ENCODE measurements around the gene FCN1.

FCN1 gene

GRCh38 chr9:134891053-134891452 lies 26.7 kb downstream of the FCN1 start:
- no peak for DNase-seq (ENCODE audit: low read depth)

DNA sequence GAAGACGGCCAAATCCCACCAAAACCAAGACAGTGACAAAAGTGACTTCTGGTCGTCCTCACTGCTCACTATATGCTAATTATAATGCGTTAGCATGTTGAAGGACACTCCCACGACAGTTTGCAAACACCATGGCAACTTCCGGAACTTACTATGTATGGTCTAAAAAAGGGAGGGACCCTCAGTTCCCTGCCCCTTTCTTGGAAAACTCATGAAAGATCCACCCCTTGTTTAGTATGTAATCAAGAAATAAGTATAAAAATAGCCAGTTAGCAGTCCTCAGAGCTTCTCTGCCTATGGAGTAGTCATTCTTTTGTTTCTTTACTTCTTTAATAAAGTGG lies 27.6 kb downstream of the FCN1 start:
- DNase-seq (ENCODE audit: low read depth), result no peak

DNA sequence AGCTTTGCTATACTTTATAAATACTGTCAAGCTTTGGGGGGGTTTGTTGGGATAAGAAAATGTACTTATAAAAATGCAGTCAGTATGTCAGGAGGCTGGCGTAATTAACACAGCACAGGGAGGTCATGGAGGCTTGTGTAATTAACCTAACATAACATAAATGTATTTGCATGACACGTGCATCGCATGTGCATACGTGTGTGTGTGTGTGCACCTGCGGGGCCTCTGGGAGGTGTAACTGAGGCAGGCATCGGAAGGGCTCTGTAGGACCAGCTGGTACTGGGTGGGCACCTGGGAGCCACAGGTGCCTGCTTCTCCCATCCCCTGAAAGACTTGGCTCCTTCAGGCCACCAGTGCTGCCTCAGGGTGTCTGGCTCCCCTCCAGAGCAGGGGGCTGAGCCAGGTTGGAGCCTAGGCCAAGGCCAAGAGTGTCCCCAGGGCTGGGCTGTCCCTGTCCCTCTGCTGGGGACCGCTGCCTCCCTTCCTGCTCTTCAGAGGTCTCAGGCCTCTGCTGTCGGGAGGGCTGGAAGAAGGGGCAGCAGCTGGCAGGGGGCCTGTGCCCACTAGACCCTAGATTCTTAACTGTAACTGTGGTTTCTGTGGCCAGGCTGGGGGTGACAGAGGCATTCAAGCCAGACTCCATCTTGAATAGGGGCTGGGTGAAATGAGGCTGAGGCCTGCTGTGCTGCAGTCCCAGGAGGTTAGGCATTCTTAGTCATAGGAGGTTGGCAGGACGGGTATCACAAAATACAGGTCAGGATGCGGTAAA lies 28.1 kb downstream of the FCN1 start:
- DNase-seq (ENCODE audit: low read depth), result no peak

DNA sequence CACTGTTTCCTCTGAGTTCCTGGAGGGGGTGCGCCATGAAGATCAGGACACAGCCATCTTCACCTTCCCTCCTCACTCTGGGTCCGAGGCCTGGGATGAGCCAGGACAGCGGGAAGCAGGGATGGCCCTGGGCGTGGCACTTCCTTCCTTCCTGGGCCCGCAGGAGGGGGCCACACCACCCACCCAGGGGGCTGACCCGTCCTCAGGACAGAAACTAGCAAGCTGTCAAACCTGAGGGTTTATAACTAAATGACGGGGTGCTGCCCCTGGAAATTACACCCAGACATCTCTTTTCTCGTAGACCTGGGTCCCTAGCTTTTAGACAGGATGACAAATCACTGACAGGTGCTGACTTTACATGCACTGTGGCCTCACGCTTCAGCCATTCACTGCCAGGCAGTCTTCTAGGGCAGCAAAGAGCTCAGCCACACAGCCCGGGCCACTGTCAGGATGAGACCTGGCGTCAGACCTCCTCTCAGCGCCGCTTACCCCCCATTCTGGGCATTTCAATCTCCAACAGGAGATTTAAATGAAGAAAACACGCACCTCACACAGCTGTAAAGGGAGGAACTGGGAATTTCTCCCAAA lies 29.0 kb downstream of the FCN1 start:
- no peak for DNase-seq (ENCODE audit: low read depth)

- no peak for DNase-seq (ENCODE audit: low read depth)
Observed at GRCh38 chr9:134887686-134888602, 29.8 kb downstream of the FCN1 start.

GRCh38 chr9:134887219-134887618 lies 30.5 kb downstream of the FCN1 start:
- no peak for DNase-seq (ENCODE audit: low read depth)

GRCh38 chr9:134886413-134886913 lies 31.2 kb downstream of the FCN1 start:
- DNase-seq (ENCODE audit: low read depth), result no peak

DNA sequence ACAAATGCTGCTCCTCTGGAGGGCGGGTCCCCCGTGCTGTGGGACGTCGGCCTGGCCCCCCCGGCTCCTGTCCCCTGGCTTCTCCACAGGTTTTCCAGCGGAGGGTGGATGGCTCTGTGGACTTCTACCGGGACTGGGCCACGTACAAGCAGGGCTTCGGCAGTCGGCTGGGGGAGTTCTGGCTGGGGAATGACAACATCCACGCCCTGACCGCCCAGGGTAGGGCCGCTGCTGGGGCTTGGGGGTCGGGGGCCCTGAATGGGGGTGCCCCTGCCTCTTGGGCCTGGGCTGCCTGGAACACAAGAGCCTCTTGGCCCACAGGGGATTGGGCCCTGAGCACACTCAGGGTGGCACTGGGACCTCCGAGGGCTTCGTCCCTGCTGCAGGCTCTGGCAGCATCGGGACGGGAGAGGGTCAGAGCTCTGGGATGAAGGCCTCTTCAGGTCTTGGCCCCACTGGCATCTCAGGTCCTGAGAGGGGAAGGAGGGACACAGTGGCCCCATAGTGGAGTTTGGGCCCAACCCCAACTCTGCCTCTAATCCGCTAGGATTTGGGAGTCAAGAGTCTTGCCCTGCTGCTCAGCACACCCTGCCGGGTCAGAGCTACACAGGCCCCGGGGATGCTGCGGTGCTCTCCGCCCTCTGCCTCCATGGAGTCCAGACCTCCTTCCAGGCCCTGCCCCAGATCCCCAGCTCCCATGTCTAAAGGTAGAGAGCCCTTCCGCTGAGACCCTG lies 31.9 kb downstream of the FCN1 start:
- no peak for DNase-seq (ENCODE audit: low read depth)

- DNase-seq (ENCODE audit: low read depth), result no peak
Observed at GRCh38 chr9:134885001-134885678, 32.6 kb downstream of the FCN1 start.

- DNase-seq (ENCODE audit: low read depth), result no peak
Observed at GRCh38 chr9:134884492-134884891, 33.2 kb downstream of the FCN1 start.

DNA sequence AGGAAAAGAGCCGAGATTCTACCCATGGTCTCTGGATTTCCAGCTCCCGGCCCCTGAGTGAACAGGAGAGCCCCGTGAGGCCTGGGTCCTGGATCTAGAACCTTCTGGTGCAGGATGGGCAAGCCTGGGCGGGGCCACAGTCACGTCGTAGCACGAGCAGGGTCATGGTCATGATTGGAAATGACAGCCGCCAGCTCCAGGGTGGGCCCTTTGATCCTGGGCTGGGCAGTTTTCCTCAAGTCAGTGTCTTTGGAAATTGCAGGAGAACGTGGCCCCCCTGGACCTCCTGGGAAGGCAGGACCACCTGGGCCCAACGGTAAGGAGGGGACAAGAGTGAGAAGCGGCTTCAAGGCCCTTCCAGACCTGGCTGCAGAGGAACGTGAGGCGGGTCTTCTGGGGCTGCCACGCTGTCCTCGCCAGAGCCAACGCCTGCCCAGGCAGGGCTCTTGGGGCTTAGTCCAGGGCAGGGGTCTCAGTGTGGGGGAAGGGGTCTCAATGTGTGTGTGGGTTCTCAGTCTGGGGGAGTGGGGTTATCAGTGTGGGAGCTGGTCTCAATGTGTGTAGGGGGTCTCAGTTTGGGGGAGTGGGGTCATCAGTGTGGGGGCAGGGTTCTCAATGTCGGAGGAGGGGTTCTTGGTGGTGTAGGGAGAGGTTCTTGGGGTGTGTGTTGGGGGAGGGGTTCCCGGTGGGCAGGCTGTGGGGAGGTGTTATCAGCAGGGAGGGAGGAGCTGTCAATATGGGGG lies 34.5 kb downstream of the FCN1 start:
- DNase-seq (ENCODE audit: low read depth), result no peak

GRCh38 chr9:134882204-134882785 lies 35.4 kb downstream of the FCN1 start:
- no peak for DNase-seq (ENCODE audit: low read depth)

DNA sequence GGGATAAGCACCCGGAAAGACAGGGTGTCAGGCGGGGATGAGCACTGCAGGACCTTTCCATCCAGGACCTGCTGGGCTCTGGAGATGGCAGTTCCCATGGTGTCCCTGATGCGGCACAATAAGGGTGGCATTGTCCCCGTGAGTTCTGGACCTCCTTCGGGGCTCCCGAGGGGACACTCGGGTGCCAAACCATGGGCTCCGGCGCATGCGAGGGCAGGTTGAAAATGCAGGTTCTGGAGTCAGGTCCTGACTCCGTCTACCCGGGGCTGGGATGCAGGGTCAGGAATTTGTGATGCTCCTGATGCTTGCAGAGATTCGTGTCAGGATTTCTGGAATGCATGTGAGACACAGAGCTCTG lies 36.4 kb downstream of the FCN1 start:
- DNase-seq (ENCODE audit: low read depth), result no peak

- DNase-seq (ENCODE audit: low read depth), result no peak
Observed at GRCh38 chr9:134880484-134881312, 37.0 kb downstream of the FCN1 start, which contains the start of gene FCN2. Gene FCN2, plus strand, starts transcription at chr9:134880810. Its CDS starts 12 bp downstream, at chr9:134880822.

DNA sequence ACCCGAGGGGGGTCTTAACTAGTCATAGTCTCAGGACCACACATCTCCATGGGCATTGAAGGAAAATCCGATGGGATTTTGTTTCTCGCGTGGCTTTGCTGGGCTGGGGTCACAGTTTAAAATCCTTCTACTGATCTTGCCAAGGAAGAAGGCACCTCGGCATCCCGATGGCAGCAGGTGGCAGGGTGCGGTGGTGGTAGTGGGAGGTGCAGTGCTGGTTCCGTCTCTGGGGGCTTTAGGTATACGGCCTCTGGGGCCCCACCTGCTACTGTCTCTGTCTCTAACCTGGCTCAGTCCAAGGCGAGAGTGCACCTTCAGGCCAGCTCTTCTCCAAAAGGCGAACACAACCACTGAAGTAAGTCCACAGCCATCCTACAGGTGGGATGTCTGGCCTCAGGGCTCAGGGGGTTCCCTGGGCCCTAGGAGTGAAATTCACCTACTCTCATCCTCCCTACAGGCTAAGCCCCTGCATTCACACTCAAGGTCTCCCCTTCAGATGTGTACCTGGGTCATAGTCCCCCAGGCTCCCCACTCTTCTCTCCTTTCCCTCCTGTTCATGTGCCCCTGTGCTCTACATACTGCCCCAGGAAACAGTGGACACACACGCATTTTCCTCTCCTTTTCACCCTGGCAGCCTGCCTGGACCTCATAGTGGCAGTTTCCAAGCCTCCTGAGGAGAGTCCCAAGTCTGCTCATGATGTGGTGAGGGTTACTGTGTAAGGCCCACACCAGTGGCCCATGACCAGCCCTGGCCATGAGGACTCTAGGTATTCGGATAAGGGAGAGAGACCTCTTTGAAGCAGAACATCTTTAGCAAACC lies 37.8 kb downstream of the FCN1 start:
- no peak for DNase-seq (ENCODE audit: low read depth)

DNA sequence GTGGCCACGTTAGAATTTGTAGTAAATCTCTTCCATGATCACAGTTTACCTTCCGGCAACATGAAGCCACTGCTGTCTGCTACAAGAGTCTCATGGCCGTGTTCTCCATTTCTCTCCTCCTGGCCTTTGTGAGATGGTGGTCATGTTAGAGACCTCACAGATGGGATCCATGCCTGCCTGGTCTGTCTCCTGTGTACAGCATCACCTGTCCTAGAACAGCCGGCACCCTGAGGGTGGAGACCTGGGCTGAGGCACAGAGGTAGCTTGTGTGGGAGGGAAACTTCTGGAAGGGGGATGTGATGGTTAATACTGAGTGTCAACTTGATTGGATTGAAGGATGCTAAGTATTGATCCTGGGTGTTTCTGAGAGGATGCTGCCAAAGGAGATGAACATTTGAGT lies 40.2 kb downstream of the FCN1 start:
- DNase-seq (ENCODE audit: low read depth), result no peak

- DNase-seq (ENCODE audit: low read depth), result no peak
Observed at GRCh38 chr9:134875371-134875770, 42.3 kb downstream of the FCN1 start.

DNA sequence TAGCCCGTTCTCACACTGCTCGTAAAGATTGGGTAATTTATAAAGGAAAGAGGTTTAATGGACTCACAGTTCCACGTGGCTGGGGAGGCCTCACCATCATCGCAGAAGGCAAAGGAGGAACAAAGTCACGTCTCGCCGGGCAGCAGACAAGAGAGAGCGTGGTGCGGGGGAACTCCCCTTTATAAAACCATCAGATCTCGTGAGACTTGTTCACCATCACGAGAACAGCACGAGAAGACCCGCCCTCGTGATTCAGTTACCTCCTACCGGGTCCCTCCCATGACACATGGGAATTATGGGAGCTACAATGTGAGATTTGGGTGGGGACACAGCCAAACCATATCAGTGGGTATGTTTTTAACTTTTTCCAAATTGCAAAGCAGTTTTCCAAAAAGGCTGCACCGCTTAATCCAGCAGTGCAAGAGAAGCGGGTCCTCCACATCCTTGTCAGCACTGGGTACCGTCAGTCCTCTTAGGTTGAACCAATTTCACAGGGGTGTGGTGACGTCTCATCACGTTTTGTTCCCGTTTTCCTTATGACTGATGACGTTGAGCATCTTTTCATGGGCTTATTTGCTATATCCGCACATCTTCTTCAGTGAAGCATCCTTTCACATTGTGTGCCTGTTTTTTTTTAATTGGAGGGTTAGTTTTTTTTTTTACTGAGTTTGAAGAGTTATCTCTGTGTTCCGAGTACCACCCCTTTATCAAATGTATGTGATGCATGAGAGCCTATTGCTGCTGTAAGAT lies 45.1 kb downstream of the FCN1 start:
- DNase-seq (ENCODE audit: low read depth), result no peak
